HG03025 (cell line): ENCODE data around the gene ARHGAP15.

Experiments used
- ATAC-seq: cut with Tn5 transposase; IDR thresholded peaks from one replicate; pipeline ENCODE4 v1.9.1; 2021; ENCODE audit warnings: mild to moderate bottlenecking, moderate library complexity; ENCODE audit not compliant: unreplicated experiment, low FRiP score

Gene ARHGAP15

DNA sequence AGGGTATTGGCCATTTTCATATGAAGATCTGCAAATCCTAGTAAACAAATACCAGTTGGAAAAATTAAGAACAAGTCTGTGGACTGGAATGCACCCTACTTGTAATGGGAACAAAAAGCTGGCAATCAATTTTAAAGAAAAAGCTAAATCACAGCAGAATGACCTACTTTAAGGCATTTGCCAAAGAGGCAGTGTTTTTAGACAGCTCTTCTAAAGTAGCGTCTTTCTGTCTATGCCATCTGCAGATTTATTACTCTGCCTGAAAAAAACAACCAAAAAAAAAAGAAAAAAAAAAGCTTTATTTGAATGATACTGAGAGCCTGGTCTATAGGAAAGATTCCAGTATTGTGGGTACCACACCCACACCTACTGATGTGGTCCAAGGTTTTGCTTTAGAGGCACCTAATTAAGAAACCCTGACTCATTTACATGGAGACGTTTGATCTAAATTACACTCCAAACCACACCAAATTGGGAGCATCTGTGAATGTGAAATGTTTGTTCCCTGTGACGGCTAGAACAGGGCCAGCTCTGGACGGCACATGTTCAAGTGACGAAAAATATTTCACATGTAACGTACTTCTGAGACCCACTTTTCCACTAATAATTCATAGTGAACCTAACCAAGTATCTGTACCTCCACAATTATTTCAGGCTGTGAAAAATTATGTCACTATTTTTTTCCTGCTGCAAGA lies 597.1 kb downstream of the ARHGAP15 start:
- ATAC-seq, result no peak

DNA sequence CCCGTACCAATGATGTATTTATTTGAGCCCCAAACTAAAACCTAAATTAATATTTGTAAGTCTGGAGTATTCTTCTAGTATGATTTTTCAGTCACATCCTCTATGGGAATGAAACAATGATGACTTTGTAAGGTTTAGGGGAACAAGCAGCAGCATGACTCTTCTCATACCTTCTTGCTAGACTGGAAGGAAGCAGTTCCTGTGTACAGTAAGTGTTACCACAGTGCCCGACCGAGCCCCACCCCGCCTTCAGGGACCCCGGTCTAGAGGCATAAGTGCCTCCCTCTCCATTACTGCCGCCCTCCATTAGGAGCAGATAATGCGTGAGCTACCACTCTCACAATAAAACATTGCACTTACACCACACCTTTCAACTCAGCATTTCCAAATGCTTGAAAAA lies 599.3 kb downstream of the ARHGAP15 start:
- ATAC-seq, result no peak

DNA sequence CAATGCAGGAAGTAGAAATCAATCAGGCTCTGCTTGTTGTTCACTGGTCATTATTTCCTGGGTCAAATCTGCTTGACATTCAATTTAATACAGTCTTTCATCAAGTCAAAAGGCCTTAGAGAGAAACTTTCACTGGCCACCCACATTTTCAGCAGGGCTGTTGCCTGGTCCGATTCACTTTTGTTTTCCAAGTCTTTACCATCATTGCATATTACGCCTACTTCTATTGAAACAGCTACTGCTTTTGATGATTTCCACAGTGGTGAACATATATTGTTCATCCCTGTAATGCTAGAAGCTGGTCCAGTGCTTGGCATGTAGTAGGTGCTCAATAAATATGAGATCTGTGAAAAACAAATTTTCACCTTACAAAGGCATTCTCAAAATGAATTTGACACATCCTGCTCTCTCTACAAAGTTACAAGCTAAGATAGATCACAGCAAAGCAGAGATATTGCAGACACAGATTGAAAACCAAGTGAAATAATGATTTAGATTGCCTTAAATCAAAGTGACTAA lies 600.1 kb downstream of the ARHGAP15 start:
- ATAC-seq, result no peak

DNA sequence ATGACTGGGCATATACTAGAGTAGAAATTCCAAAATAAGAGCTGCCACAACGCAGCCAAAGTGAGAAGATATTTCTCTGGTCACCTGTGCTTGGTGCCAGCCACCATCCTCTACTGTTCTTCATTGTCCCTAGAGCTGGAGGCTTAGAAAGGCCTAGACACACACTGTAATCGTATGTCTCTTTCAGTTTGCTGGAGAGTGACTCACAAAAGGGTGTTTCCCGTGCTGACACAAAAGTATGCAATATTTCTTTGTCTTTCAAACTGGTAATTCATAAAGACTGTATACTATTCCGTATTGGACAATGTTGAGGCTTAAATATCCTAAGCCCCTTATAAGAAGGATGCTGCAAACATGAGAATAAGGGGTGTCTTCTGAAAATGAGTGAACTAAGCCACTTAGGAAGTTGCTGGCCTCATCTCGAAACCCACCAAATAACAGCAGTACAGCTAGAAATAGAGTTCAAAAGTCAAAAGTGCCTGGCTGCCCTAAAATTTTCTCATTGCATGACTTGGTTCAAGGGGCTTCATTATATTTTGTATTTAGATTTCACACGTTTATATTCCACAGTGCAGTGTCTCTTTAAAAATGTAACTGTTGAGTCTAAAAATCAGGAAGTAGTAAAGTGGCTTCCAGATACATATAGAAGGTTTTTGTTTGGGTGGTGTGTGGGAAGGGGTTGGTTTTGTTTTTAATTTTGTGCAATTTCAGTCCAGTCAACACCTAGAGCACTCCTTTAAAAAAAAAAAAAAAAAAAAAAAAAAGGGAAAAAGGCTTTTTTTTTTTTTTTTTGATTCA lies 601.1 kb downstream of the ARHGAP15 start:
- peak; percentile 82 for ATAC-seq

DNA sequence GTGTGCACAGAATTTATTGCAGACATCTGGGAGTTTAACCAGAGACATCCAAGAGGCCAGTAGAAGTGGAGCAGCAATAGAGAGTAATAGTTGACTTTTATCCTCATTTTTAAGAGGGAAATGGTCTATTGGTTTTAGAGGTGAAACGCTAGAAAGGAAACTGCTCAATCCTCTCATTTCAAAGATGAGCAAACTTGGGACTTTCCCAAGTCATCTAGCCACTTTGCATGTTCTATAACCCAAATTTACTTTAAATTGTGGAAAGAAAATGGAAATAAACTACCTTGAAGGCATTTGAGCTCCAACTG lies 601.7 kb downstream of the ARHGAP15 start:
- ATAC-seq, result peak; percentile 43

DNA sequence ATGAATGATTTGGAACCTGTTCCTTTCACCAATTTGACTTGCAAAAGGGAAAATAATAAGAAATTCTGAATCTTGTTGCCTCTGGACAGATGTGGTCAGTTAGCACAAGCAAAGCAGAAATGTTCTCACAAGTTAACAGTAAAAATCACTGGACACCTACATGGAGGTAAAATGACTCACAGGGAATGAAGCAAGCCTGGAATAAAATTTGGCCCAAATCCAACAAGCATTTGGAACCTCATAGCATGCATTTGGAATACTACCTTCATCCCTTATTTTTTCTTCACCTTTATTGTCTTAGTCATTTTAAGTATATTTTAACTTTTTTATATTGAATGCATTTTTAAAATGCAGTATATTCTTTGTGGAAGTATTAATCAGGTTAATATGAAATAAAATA lies 602.9 kb downstream of the ARHGAP15 start:
- no peak for ATAC-seq

DNA sequence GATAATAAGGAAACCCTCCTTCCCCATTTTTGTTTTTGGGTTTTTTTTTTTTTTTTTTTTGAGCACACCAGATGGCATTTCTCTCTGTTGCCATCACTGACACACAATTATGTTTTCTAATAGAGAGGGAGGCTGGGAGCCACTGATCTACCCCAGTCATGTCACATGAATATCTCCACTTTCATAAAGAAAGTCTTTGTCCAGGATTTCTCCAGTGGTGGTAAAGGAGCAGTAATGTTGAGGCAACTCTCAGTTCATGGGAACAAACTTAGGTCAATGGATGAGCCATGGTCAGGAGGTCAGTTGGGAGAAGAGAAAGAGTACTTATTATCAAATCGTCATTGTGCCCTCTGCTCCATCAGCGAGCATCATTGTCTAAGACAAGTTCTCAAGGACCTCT lies 603.7 kb downstream of the ARHGAP15 start:
- ATAC-seq, result no peak

DNA sequence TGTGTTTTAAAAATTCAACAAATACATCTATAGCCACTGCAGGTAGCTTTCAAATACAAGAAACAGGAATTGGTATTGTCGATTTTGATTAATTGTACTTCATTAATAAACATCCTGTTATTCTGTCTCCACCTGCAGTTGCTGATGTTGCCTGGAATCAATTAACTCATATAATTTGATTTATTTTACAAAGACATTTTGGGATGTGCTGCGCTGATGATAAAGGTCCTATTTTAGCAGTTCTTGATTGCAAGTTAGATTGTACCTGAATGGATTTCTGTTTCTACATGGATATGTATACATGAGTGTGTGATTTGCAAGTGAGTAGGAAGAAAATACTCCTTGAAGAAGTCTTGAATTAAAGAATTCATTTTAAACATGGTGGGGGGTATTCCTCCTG lies 605.3 kb downstream of the ARHGAP15 start:
- no peak for ATAC-seq

DNA sequence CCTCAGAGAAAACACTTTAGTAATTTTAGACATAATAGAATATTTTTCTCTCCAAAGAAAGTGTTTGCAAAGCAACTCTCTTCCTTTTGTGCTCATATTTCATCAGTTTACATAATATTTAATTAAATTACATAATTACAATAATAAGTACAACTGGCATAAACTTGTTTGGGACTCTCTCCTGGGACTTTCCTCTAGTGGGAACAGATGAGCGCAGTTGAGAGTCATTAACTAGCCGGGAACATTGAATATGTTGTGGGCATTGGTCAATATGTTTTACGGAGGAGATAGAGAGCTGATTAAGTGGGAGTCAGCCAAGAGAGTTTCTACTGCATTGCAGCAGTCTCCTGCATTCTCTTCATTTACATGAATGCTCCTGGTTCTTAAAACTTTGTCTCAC lies 607.7 kb downstream of the ARHGAP15 start:
- ATAC-seq, result no peak

DNA sequence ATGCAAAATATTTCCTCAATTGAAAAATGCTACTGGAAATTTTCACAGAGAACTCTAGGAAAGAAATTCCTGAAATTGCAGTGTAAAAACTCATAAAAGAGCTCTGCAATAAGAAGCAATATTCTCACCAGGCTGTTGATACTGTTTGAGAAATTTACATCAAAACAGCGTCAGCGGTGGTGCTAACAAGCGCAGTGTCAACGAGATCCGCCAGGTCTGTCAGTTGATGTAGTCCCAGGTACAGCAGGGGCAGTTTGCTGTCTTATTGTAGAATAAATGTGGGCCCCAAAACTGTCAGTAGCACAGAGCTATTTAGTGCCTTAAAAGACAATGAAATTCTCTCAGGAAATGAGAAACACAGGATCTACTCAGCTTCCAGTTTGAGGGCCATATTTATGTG lies 611.2 kb downstream of the ARHGAP15 start:
- no peak for ATAC-seq

DNA sequence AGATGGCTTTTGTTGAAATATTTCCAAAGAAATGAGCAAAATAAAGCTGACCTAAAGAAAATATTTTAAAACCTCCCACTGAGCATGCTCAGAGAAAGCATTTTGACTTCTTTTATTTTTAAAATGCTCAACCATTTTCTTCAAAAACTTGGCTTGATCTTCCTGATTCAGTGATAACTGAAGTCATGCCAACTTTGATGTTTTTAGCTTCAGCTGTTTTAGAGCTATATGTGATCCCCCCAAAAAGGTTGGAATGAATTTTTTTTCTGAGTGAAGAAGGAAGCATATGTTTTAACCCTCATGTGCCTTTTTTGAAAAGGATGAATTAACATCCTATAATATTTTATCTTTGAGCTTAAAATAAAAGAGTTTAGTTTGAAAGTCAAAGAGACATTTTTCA lies 612.0 kb downstream of the ARHGAP15 start:
- ATAC-seq, result no peak

DNA sequence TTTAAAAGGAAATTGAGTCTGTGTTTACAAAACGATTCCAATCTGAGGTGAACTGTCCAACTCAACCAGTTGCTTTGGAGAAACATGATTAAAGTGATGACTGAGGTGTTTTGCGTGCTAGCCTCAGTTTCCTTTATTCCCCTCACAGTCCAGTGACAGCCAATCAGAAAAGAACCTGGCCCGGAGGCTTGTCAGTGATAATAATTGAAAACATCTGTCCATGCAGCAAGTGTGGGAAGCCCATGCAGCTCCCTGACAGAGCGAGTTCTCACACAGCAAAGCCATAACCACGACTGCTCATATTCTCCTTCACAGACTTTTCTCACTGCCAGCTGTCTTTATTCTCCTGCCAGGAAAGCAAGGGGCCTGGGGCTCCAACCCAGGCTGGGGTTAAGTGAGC lies 613.4 kb downstream of the ARHGAP15 start:
- ATAC-seq, result no peak

DNA sequence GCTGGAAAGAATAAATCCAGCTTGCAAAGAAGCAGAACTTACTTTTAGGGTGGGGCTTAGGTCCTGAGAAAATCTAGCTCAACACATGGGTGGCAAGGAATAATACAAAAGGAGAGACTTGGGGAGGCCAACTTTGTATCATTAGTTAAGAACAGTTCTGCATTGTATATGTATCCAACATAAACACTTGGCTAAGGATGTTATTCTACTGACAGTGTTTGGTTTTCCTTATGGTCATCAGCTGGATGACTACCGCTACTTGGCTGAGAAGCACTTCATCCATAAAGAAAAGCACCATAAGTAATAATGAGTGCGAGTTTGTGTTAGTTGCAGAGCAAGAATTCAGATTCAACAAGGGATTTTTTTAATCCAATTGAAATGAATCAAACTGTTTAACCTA lies 614.9 kb downstream of the ARHGAP15 start:
- ATAC-seq, result no peak

DNA sequence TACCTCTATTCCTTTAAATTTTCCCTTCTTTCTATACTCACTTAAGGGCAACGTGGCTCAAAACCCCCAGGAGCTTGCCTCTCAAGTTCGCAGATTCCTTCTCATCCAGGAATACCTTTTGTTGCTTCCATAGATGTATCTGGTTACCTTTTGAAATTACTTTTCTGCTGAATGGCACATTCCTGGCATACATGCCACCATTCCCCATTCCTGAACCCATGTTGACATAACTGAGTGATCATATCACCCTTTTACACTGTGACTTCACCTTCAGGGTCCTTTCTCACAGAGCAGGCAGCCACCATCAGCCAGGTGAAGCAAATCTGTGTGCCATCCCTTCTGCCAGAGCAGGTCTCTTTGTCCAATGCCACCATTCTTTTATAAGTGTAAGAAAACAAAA lies 615.8 kb downstream of the ARHGAP15 start:
- no peak for ATAC-seq

DNA sequence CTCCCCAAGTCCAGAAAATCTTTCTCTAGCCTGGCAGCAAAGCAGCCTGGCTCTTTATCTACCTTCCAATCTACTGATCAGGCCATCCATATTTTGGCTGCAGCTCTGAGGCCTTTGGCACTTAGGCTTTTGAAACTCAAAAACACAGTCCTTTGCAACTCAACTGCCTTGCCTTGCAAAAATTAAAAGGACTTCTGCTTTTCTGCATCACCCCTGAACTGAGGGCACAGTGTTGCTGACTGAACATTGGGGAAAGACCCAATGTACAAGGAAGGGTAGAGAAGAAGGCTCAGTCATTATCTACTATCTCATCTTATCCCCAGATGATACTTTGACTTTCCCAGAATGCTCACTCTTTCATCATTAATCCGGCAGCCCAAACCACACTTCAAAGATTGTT lies 625.5 kb downstream of the ARHGAP15 start:
- no peak for ATAC-seq

DNA sequence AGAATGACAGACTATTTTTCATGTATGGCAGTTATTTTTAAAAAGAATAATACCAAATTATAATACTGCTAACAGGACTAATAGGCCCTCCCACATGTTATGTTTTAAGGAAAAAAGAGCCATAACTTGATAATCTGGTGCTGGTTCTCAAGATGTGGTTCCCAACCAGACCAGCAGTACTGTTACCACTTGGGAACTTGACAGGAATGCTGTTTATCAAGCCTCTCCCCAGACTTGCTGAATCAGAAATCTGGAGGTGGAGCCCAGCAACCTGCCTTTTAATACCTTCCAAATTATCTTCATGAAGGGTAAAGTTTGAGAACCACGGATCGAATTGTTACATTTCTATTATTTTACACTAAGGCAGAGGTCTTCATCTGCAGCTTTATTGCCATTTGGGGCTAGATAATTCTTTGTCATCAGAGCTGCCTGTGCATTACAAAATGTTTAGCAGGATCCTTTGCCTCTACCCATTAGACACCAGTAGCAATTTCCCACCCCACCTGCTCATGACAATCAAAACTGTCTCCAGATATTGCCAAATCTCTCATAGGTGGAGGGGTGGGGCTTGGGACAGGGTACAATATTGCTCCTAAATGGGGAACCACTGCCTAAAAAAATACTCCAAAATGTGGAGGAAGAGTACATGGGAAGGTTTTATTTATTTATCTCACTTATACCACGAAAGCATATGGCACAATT lies 629.6 kb downstream of the ARHGAP15 start:
- no peak for ATAC-seq

DNA sequence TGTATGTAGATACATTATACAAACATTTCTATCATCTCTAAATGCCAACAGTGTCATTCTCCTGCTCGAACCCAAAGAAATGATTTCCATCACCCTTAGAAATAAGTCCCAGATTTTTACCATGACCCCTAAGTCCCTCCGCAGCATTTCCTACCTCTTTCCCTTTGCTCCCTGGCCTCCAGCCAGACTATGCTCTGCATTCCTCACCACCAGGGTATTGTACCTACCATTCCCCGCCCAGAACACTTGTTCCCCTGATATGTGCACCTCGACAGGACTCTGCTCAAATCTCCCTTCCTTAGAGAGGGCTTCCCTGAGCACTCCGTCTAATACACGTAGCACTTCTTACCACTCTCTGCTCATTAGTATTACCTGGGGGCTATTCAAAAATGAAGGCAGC lies 630.2 kb downstream of the ARHGAP15 start:
- ATAC-seq, result no peak

DNA sequence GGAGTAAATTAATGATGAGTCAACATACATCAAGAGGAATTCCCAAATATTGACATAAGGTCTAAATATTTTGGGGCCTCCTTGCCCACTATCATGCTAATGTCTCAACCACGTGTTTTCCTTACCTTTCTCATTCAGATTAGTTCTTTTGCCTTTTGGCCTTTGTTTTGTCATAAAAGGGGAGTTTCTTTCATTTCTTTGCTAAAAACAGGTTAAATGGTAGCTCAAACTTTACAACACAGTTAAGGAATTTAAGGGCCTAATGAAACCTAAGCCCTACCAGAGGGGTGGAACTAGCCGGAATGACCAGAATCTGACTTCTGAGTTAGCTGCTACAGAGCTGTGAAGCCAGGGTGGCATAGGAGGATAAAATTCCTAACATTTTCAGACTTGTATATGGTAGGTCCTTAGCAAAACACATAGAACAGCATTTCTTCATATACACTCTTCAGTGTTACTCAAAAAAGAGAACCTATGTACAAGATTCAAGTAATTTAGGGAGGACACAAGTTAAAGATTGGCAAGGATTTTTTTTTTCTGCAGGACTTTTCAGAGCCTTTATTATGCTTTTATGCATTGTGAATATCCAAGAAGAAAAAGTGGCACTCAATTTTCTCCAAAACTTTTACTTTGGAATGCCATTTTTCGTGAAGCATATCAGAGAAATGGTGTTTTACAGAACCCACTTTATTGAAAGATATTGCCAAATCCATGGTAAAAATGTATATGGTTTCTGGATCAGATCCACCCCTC lies 633.1 kb downstream of the ARHGAP15 start:
- no peak for ATAC-seq

DNA sequence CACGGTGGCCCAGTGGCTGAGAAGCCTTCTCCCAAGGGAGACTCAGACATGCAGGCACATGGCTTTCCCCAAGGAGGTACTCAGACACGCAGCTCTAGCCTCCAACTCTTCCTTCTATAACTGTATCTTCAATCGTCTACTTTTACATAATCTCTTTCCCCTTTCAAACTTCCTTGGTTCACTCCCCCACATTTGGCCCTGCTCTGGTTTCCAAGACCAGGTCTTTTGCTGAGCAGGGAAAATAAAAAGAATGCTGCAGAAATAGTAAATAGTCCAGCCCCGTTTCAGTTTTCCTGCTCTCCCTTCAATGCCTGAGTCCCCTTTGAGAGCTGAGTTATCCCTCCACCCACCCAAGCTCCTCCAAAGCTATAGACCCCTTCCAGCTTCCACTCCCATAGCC lies 635.0 kb downstream of the ARHGAP15 start:
- ATAC-seq, result no peak

DNA sequence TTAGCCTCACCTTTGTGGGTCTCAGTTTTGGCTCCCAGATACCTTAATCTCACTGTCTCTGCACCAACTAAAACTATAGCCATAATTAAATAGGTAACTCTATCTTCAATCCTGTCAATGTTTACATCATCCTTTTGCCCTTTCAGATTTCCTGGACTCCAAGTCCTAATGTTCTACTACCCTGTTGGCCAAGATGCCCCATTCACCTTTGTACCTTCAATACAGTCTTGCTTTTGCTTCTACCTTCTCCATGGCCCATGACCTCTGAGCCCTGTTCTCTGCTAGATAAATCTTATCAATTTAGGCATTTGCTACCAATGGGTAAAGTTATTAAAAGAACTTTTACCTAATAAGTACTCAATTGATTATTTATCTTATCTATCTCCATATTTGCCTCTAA lies 635.5 kb downstream of the ARHGAP15 start:
- no peak for ATAC-seq

DNA sequence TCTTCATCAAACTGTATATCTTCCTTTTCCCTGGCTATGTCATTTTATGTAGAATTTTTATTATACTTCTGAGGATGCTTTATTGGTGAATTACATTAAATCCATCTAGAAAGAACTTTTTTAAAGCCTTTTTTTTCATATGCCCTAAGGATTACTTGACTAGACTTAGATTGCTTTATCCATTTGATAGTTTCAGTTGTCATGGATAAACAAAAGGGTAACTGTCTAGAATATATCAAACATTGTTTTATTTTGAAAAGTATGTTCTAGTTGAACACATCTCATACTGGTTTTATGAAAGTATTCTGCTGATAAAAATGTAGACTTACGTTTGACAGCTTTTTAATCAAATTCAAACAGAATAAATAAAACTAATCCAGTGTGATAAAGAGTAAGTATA lies 639.8 kb downstream of the ARHGAP15 start:
- ATAC-seq, result no peak
